ENCODE results near the gene XBP1. TPM values are rescaled to one million over a fixed set of nuclear protein-coding genes. Genes with fewer than 3 reads are reported as not detected.

Gene XBP1
- total and polyA plus RNA-seq, 2 of the 13 experiments (the other 11 are each of a cell fraction or from before 2014, with no cell fraction given), result 416 to 427 TPM

- no peak for TF ChIP-seq KIAA2018 (CRISPR knock-in tag; IDR thresholded peaks at IDR 0.05; ENCODE audit: borderline replicate concordance)
- TF ChIP-seq ZNF468 (CRISPR knock-in tag; IDR thresholded peaks at IDR 0.05), result no peak
- no peak for TF ChIP-seq PRMT3 (CRISPR knock-in tag; IDR thresholded peaks at IDR 0.05; ENCODE audit: borderline replicate concordance, low read depth)
- TF ChIP-seq ZNF430 (CRISPR knock-in tag; IDR thresholded peaks at IDR 0.05), result peak; percentile 65
- peak; percentile 83 for TF ChIP-seq ZNF362 (CRISPR knock-in tag; IDR thresholded peaks at IDR 0.05; ENCODE audit: borderline replicate concordance)
- no peak for TF ChIP-seq ZBTB44 (CRISPR knock-in tag; IDR thresholded peaks at IDR 0.05)
- no peak for TF ChIP-seq ZNF547 (CRISPR knock-in tag; IDR thresholded peaks at IDR 0.05)
- TF ChIP-seq BATF2 (CRISPR knock-in tag; IDR thresholded peaks at IDR 0.05), result no peak
- 0 out of 2 replicates have a peak, but pooled peaks have one; percentile 59 for TF ChIP-seq ZNF761 (CRISPR knock-in tag; conservative IDR thresholded peaks at IDR 0.05)
- TF ChIP-seq ZFY (CRISPR knock-in tag; IDR thresholded peaks at IDR 0.05), result peak; percentile 73
- peak; percentile 53; the same call in 1 of the 2 replicates for TF ChIP-seq NR2C2 (CRISPR knock-in tag; IDR thresholded peaks at IDR 0.05; ENCODE audit: borderline replicate concordance)
- TF ChIP-seq PITX1 (CRISPR knock-in tag; IDR thresholded peaks at IDR 0.05), result peak; percentile 88
- TF ChIP-seq NBN (conservative IDR thresholded peaks at IDR 0.05), result no peak
These were observed 16.3 kb downstream of the XBP1 start (continued) for GRCh38 chr22:28783786-28784671.

Measured in HepG2 (cell line).